ENCODE data around the gene HOTAIR. TPM values are rescaled to one million over a fixed set of nuclear protein-coding genes. Genes with fewer than 3 reads are reported as not detected.

The HOTAIR gene
- total RNA-seq, 1 donor from 2014 or later: not detected

GRCh38 chr12:53998900-53999236 is 24.1 kb upstream of the HOTAIR start:
- no peak for TF ChIP-seq CTCF (IDR thresholded peaks at IDR 0.05)

GRCh38 chr12:53998110-53998899 is 23.6 kb upstream of the HOTAIR start:
- DNase-seq (no peak), ATAC-seq (ENCODE audit: low read depth) (no peak)
- Mint-ChIP-seq H3K4me3 (no peak overlapping the region), H3K9me3 (peaks cover 2% of the 10 kb centered on the region), H3K36me3 (ENCODE audit: low read depth) (peaks cover 1% of the 10 kb centered on the region), H3K27me3 (peaks cover 80% of the 10 kb centered on the region), H3K27ac (no peak overlapping the region), H3K4me1 (peaks cover 34% of the 10 kb centered on the region)
- TF ChIP-seq CTCF (IDR thresholded peaks at IDR 0.05): no peak
- ChIA-PET CTCF (interaction anchor here (1.1 to 2.6 kb wide), 2 partner anchors 13 to 210 kb away, joined by 3 to 11 read pairs; partner anchors contain the start of gene HOXC10), POLR2A (no interaction called here)
- intact Hi-C loops (cut with micrococcal nuclease): loop anchor here (5.0 kb wide), 2 partner anchors 34 to 46 kb away; partner anchors contain the start of genes HOXC12 and HOXC5

More at GRCh38 chr12:53998900-53999236, 24.1 kb upstream of the HOTAIR start:
- no peak for ATAC-seq (ENCODE audit: low read depth)
- ChIA-PET POLR2A (no interaction called here), CTCF (interaction anchor here (1.1 to 2.6 kb wide), 2 partner anchors 14 to 209 kb away, joined by 3 to 11 read pairs; partner anchors contain the start of gene HOXC10)
- Mint-ChIP-seq H3K27ac (no peak overlapping the region), H3K27me3 (peaks cover 81% of the 10 kb centered on the region), H3K36me3 (ENCODE audit: low read depth) (peaks cover 1% of the 10 kb centered on the region), H3K4me1 (peaks cover 33% of the 10 kb centered on the region), H3K9me3 (peaks cover 1% of the 10 kb centered on the region), H3K4me3 (no peak overlapping the region)
- intact Hi-C loops (cut with micrococcal nuclease): loop anchor here (5.0 kb wide), 2 partner anchors 33 to 47 kb away; partner anchors contain the start of genes HOXC12 and HOXC5
- DNase-seq: no peak

- ChIA-PET POLR2A (interaction anchor here (0.8 kb wide), 1 partner anchor 55 kb away, joined by 3 read pairs; no protein-coding TSS in a partner anchor), CTCF (interaction anchor here (1.1 kb wide), 1 partner anchor 12 kb away, joined by 3 read pairs; the partner anchor contains the start of gene HOXC10)
- no peak for TF ChIP-seq CTCF (IDR thresholded peaks at IDR 0.05)
- Mint-ChIP-seq H3K36me3 (ENCODE audit: low read depth) (peaks cover 1% of the 10 kb centered on the region), H3K4me1 (peaks cover 34% of the 10 kb centered on the region), H3K9me3 (peaks cover 2% of the 10 kb centered on the region), H3K4me3 (peak overlapping the region; percentile 53), H3K27me3 (peaks cover 76% of the 10 kb centered on the region), H3K27ac (no peak overlapping the region)
- ATAC-seq (ENCODE audit: low read depth) (no peak), DNase-seq (no peak)
- intact Hi-C loops (cut with micrococcal nuclease): loop anchor here (2.0 to 5.0 kb wide), 3 partner anchors 17 to 45 kb away; partner anchors contain the start of genes HOXC12 and HOXC5
Measured at GRCh38 chr12:53997204-53998109, 22.7 kb upstream of the HOTAIR start.

GRCh38 chr12:53996240-53997203 is 21.8 kb upstream of the HOTAIR start:
- Mint-ChIP-seq H3K36me3 (ENCODE audit: low read depth) (peaks cover 1% of the 10 kb centered on the region), H3K27ac (no peak overlapping the region), H3K27me3 (peaks cover 77% of the 10 kb centered on the region), H3K4me1 (peaks cover 34% of the 10 kb centered on the region), H3K9me3 (peaks cover 2% of the 10 kb centered on the region), H3K4me3 (peak overlapping the region; percentile 82)
- no peak for DNase-seq
- POLR2A ChIA-PET: interaction anchor here (0.7 to 0.8 kb wide), 2 partner anchors 13 to 56 kb away, joined by 3 to 9 read pairs; partner anchors contain the start of gene HOXC8
- no peak for ATAC-seq (ENCODE audit: low read depth)
- CTCF ChIA-PET: interaction anchor here (0.6 to 1.7 kb wide), 2 partner anchors 9 to 338 kb away, joined by 3 to 6 read pairs; no protein-coding TSS in a partner anchor
- TF ChIP-seq CTCF (IDR thresholded peaks at IDR 0.05): no peak
- intact Hi-C loops (cut with micrococcal nuclease): loop anchor here (2.0 to 5.0 kb wide), 3 partner anchors 18 to 44 kb away; partner anchors contain the start of genes HOXC12 and HOXC5

Measured in activated B cell treated with CpG ODN at 0.5 μM for 24 hours (primary cell).